A549 (cell line): ENCODE results near the gene THEM5.

ENCODE experiments used
- CTCF ChIP-seq: fragments of >200 bp; sonication (Bioruptor Twin); formaldehyde crosslinking; IDR thresholded peaks from 3 replicates; pipeline ENCODE4 v1.5.1; 2016
- ESRRA ChIP-seq: fragments of 150-350 bp; IDR thresholded peaks from 2 replicates; pipeline ENCODE4 v1.6.1; 2014; ENCODE audit warnings: mild to moderate bottlenecking, low read length, borderline replicate concordance
- POLR2A ChIP-seq: IDR thresholded peaks from 2 replicates; pipeline ENCODE4 v1.6.1; 2012; ENCODE audit warnings: mild to moderate bottlenecking, low read length
- TF ChIP-seq, protein P1 (sequence below): fragments of 200-600 bp; sonication (generic); IDR thresholded peaks from 2 replicates; pipeline ENCODE4 v1.6.1; 2016; ENCODE audit warnings: antibody characterized with exemption, mild to moderate bottlenecking, moderate library complexity

DNA sequence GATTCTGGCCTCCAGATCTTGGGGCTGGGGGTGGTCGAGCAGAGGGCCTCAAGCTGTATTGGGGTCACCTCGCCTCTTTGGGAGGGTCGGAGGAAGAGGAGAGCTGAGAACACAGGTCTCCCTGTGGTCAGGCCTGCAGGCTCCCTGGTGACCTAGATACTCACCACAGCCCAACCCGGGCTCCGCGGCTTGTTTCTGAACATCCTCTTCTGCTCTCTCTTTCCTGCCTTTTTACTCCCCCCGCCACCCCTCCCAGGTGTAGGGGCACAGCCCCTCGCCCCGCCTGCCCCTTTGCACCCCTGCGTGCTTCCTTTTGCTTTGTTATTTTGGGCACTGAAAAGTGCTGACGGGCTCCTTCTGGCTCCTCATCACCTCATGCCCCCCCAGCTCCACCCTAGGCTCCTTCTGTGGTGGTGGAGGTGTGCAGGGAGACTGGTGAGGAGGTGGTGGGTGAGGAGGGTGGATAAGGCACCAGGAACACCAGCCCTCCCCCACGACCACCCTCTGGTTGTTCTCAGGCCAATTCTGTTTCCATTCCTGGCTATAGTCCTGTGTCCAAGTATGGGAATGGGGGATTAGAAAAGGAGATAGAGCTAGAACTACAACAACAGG lies 37.7 kb downstream of the THEM5 start:
- no peak for TF ChIP-seq POLR2A
- TF ChIP-seq CTCF = no peak
- TF ChIP-seq, protein P1, sequence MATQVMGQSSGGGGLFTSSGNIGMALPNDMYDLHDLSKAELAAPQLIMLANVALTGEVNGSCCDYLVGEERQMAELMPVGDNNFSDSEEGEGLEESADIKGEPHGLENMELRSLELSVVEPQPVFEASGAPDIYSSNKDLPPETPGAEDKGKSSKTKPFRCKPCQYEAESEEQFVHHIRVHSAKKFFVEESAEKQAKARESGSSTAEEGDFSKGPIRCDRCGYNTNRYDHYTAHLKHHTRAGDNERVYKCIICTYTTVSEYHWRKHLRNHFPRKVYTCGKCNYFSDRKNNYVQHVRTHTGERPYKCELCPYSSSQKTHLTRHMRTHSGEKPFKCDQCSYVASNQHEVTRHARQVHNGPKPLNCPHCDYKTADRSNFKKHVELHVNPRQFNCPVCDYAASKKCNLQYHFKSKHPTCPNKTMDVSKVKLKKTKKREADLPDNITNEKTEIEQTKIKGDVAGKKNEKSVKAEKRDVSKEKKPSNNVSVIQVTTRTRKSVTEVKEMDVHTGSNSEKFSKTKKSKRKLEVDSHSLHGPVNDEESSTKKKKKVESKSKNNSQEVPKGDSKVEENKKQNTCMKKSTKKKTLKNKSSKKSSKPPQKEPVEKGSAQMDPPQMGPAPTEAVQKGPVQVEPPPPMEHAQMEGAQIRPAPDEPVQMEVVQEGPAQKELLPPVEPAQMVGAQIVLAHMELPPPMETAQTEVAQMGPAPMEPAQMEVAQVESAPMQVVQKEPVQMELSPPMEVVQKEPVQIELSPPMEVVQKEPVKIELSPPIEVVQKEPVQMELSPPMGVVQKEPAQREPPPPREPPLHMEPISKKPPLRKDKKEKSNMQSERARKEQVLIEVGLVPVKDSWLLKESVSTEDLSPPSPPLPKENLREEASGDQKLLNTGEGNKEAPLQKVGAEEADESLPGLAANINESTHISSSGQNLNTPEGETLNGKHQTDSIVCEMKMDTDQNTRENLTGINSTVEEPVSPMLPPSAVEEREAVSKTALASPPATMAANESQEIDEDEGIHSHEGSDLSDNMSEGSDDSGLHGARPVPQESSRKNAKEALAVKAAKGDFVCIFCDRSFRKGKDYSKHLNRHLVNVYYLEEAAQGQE = no peak
- TF ChIP-seq ESRRA = no peak
